Neural progenitor cell (in vitro differentiated cells): ENCODE measurements around the gene LRP1B. TPM values are rescaled to one million over a fixed set of nuclear protein-coding genes. Genes with fewer than 3 reads are reported as not detected.

Experiments used
- DNase-seq: peaks from one replicate; pipeline ENCODE4 v3.0.0-alpha.2; 2016; ENCODE audit warnings: low spot score
- H2AFZ ChIP-seq: fragments of 200-600 bp; sonication (generic); replicated peaks from 2 replicates; pipeline ENCODE4 v1.6.1; 2016; ENCODE audit warnings: antibody characterized with exemption
- H3F3A ChIP-seq: fragments of 200-600 bp; sonication (generic); 2 replicates; pipeline ENCODE4 v1.6.1; 2016; ENCODE audit warnings: antibody characterized with exemption, low read depth
- H3K27ac ChIP-seq: fragments of 200-600 bp; sonication (generic); 2 replicates; pipeline ENCODE4 v1.5.1; 2016; ENCODE audit warnings: mild to moderate bottlenecking
- H3K27me3 ChIP-seq: fragments of 200-600 bp; sonication (generic); 2 replicates; pipeline ENCODE4 v1.6.1; 2016; ENCODE audit warnings: mild to moderate bottlenecking, moderate library complexity
- H3K36me3 ChIP-seq: fragments of 200-600 bp; sonication (generic); 2 replicates; pipeline ENCODE4 v1.5.1; 2016
- H3K4me1 ChIP-seq: fragments of 200-600 bp; sonication (generic); 2 replicates; pipeline ENCODE4 v1.6.1; 2016; ENCODE audit warnings: mixed run types
- H3K4me2 ChIP-seq: fragments of 200-600 bp; sonication (generic); 2 replicates; pipeline ENCODE4 v1.6.1; 2016
- H3K4me3 ChIP-seq: fragments of 200-600 bp; sonication (generic); 2 replicates; pipeline ENCODE4 v1.5.1; 2016
- H3K79me2 ChIP-seq: fragments of 200-600 bp; sonication (generic); 2 replicates; pipeline ENCODE4 v1.6.1; 2016; ENCODE audit warnings: low read depth
- H3K9ac ChIP-seq: fragments of 200-600 bp; sonication (generic); 2 replicates; pipeline ENCODE4 v1.6.1; 2016
- H3K9me3 ChIP-seq: fragments of 200-600 bp; sonication (generic); 2 replicates; pipeline ENCODE4 v1.5.1; 2016; ENCODE audit warnings: low read depth
- H4K20me1 ChIP-seq: fragments of 200-600 bp; sonication (generic); 2 replicates; pipeline ENCODE4 v1.6.1; 2016; ENCODE audit warnings: low read depth
- H3K27ac Mint-ChIP-seq: 3 replicates; pipeline ENCODE4 v1.8.0; 2021; ENCODE audit warnings: mixed read lengths
- H3K27me3 Mint-ChIP-seq: 2 replicates; pipeline ENCODE4 v1.8.0; 2022; ENCODE audit warnings: low read depth, mild to moderate bottlenecking, inconsistent platforms, moderate library complexity, mixed read lengths; ENCODE audit not compliant: insufficient read depth
- H3K36me3 Mint-ChIP-seq: 3 replicates; pipeline ENCODE4 v1.8.0; 2021; ENCODE audit warnings: mixed read lengths
- H3K4me1 Mint-ChIP-seq: 3 replicates; pipeline ENCODE4 v1.8.0; 2021; ENCODE audit warnings: mixed read lengths
- H3K4me3 Mint-ChIP-seq: 3 replicates; pipeline ENCODE4 v1.8.0; 2021; ENCODE audit warnings: mild to moderate bottlenecking, moderate library complexity, mixed read lengths
- H3K9me3 Mint-ChIP-seq: 3 replicates; pipeline ENCODE4 v1.8.0; 2020; ENCODE audit warnings: mixed read lengths
- EZH2 ChIP-seq: fragments of 200-600 bp; sonication (generic); IDR thresholded peaks from 2 replicates; pipeline ENCODE4 v1.6.1; 2017; ENCODE audit warnings: antibody characterized with exemption, mild to moderate bottlenecking, moderate library complexity
- EZH2phosphoT487 ChIP-seq: fragments of 200-600 bp; sonication (generic); IDR thresholded peaks from 2 replicates; pipeline ENCODE4 v1.6.1; 2017; ENCODE audit warnings: antibody characterized with exemption
- total RNA-seq: library from RNA; depleted of rRNA; stranded (reverse); fragments of >200 nt; gene quantifications from 2 replicates; pipeline ENCODE4 v1.2.3, GENCODE V29; 2015; ENCODE audit warnings: low replicate concordance
- TF ChIP-seq, protein P1 (sequence below): fragments of 200-600 bp; sonication (generic); IDR thresholded peaks from 2 replicates; pipeline ENCODE4 v1.5.1; 2017; ENCODE audit warnings: antibody characterized with exemption, mild to moderate bottlenecking

LRP1B gene
- total RNA-seq, 1 donor from 2014 or later = not detected

DNA sequence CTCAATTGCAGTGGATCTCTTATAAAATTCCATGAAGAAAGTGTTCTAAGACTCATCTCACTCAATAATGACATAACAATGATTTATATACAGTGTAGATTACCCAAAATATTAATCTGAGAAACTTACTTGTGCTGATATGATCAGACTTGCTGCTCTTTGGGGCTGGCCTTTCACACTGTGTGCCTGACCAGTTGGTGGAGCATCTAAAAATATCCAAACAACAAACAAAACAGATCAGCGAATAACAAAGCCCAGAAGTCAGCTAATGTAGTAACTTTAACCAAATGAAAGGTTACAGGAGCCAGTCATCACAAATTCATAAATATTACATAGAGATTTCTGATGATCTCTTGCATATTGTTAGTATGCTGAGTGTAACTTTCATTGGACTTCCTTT lies 1883.9 kb downstream of the LRP1B start:
- H3K27ac Mint-ChIP-seq = no peak overlapping the region
- H3K27ac ChIP-seq = no peak overlapping the region
- H3K4me3 ChIP-seq = no peak overlapping the region
- TF ChIP-seq EZH2 (no peak), EZH2phosphoT487 (no peak)
- TF ChIP-seq, protein P1, sequence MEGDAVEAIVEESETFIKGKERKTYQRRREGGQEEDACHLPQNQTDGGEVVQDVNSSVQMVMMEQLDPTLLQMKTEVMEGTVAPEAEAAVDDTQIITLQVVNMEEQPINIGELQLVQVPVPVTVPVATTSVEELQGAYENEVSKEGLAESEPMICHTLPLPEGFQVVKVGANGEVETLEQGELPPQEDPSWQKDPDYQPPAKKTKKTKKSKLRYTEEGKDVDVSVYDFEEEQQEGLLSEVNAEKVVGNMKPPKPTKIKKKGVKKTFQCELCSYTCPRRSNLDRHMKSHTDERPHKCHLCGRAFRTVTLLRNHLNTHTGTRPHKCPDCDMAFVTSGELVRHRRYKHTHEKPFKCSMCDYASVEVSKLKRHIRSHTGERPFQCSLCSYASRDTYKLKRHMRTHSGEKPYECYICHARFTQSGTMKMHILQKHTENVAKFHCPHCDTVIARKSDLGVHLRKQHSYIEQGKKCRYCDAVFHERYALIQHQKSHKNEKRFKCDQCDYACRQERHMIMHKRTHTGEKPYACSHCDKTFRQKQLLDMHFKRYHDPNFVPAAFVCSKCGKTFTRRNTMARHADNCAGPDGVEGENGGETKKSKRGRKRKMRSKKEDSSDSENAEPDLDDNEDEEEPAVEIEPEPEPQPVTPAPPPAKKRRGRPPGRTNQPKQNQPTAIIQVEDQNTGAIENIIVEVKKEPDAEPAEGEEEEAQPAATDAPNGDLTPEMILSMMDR = no peak
- no peaks in the 10 kb centered on the region for H3K36me3 Mint-ChIP-seq
- H2AFZ ChIP-seq = peak overlapping the region; percentile 19
- H3K4me1 Mint-ChIP-seq = no peaks in the 10 kb centered on the region
- no peaks in the 10 kb centered on the region for H3K9me3 Mint-ChIP-seq
- H3K9ac ChIP-seq = no peak overlapping the region
- H3K9me3 ChIP-seq = no peaks in the 10 kb centered on the region
- no peaks in the 10 kb centered on the region for H3F3A ChIP-seq
- no peaks in the 10 kb centered on the region for H4K20me1 ChIP-seq
- no peaks in the 10 kb centered on the region for H3K79me2 ChIP-seq
- DNase-seq = no peak
- no peak overlapping the region for H3K4me3 Mint-ChIP-seq
- H3K36me3 ChIP-seq = no peaks in the 10 kb centered on the region
- no peaks in the 10 kb centered on the region for H3K4me1 ChIP-seq
- H3K4me2 ChIP-seq = no peak overlapping the region
- no peaks in the 10 kb centered on the region for H3K27me3 Mint-ChIP-seq
- H3K27me3 ChIP-seq = no peaks in the 10 kb centered on the region

- no peak overlapping the region for H3K4me2 ChIP-seq
- no peaks in the 10 kb centered on the region for H3K4me1 ChIP-seq
- H3K4me1 Mint-ChIP-seq = no peaks in the 10 kb centered on the region
- H3K79me2 ChIP-seq = no peaks in the 10 kb centered on the region
- H4K20me1 ChIP-seq = no peaks in the 10 kb centered on the region
- H3K27ac Mint-ChIP-seq = no peak overlapping the region
- no peaks in the 10 kb centered on the region for H3K9me3 ChIP-seq
- no peaks in the 10 kb centered on the region for H3K36me3 Mint-ChIP-seq
- H3K9me3 Mint-ChIP-seq = no peaks in the 10 kb centered on the region
- H3K36me3 ChIP-seq = no peaks in the 10 kb centered on the region
- no peaks in the 10 kb centered on the region for H3K27me3 Mint-ChIP-seq
- H3K27me3 ChIP-seq = no peaks in the 10 kb centered on the region
- no peak overlapping the region for H3K4me3 ChIP-seq
- H3F3A ChIP-seq = no peaks in the 10 kb centered on the region
- no peak overlapping the region for H3K9ac ChIP-seq
- H2AFZ ChIP-seq = no peak overlapping the region
- no peak overlapping the region for H3K27ac ChIP-seq
- no peak overlapping the region for H3K4me3 Mint-ChIP-seq
- TF ChIP-seq EZH2 (no peak), EZH2phosphoT487 (no peak)
- TF ChIP-seq, protein P1 = no peak
- no peak for DNase-seq
Observed at GRCh38 chr2:140246058-140246457, 1884.8 kb downstream of the LRP1B start.

GRCh38 chr2:140242889-140243288 lies 1887.9 kb downstream of the LRP1B start:
- Histone ChIP-seq H3K36me3 (no peaks in the 10 kb centered on the region), H4K20me1 (no peaks in the 10 kb centered on the region), H3K4me1 (no peaks in the 10 kb centered on the region), H3K4me2 (no peak overlapping the region), H3F3A (no peaks in the 10 kb centered on the region), H3K9ac (no peak overlapping the region), H3K79me2 (no peaks in the 10 kb centered on the region), H3K27me3 (no peaks in the 10 kb centered on the region), H3K4me3 (no peak overlapping the region), H3K27ac (no peak overlapping the region), H2AFZ (no peak overlapping the region), H3K9me3 (no peaks in the 10 kb centered on the region)
- H3K27ac Mint-ChIP-seq = no peak overlapping the region
- H3K9me3 Mint-ChIP-seq = no peaks in the 10 kb centered on the region
- H3K36me3 Mint-ChIP-seq = no peaks in the 10 kb centered on the region
- H3K27me3 Mint-ChIP-seq = no peaks in the 10 kb centered on the region
- no peak overlapping the region for H3K4me3 Mint-ChIP-seq
- H3K4me1 Mint-ChIP-seq = no peaks in the 10 kb centered on the region
- no peak for DNase-seq
- TF ChIP-seq EZH2phosphoT487 (no peak), EZH2 (no peak)
- TF ChIP-seq, protein P1 = peak; percentile 19
